ENCODE results near the gene FOXJ3. TPM values are rescaled to one million over a fixed set of nuclear protein-coding genes. Genes with fewer than 3 reads are reported as not detected.

FOXJ3 gene
- total RNA-seq, 3 donors from 2014 or later: 47.0 to 57.3 (median 53.4) TPM

DNA sequence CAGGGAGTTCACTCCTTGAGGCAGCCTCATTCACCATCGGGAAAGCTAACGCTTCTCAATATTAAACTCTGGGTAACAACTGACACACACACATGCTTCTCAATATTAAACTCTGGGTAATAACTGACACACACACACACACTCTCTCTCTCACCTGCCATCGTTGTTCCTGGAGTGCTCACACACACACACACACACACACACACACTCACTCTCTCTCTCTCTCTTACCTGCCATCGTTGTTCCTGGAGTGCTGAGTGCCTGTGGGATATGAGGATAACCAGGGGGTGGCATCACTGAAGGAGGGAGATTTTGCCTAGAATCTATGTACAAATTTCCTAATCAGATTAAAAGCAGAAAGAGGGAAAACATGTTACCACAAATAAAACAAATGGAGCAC lies 153.3 kb downstream of the FOXJ3 start:
- intact Hi-C loops (cut with DNase I, micrococcal nuclease): no loop called here
- no peaks in the 10 kb centered on the region for H3K4me1 ChIP-seq (ENCODE audit: low read depth)
- no peaks in the 10 kb centered on the region for H3K36me3 ChIP-seq (ENCODE audit: low read depth)
- no peak for ATAC-seq
- TF ChIP-seq, protein P1, sequence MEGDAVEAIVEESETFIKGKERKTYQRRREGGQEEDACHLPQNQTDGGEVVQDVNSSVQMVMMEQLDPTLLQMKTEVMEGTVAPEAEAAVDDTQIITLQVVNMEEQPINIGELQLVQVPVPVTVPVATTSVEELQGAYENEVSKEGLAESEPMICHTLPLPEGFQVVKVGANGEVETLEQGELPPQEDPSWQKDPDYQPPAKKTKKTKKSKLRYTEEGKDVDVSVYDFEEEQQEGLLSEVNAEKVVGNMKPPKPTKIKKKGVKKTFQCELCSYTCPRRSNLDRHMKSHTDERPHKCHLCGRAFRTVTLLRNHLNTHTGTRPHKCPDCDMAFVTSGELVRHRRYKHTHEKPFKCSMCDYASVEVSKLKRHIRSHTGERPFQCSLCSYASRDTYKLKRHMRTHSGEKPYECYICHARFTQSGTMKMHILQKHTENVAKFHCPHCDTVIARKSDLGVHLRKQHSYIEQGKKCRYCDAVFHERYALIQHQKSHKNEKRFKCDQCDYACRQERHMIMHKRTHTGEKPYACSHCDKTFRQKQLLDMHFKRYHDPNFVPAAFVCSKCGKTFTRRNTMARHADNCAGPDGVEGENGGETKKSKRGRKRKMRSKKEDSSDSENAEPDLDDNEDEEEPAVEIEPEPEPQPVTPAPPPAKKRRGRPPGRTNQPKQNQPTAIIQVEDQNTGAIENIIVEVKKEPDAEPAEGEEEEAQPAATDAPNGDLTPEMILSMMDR (IDR thresholded peaks at IDR 0.05): no peak
- H3K4me3 ChIP-seq: no peak overlapping the region
- DNase-seq: no peak
- H3K9me3 ChIP-seq: no peaks in the 10 kb centered on the region

DNA sequence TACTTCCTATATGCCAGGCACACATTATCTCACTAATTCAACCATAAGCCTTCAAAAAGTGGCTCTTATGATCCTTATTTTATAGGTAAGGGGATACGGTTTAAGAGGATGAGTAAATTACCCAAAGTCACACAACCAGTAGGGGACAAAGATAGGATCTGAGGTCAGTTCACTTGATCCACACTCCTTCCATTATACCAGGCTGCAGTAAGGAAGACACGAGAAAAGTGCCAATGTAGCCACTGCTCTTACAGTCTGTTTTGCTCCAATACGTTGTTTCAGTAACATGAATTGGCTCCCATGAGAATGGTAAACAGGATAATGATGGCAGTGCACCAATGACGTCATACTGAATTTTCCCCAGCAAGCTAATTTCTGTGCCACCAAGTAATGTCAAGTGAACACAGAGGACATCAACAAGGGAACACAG lies 155.1 kb downstream of the FOXJ3 start:
- TF ChIP-seq, protein P1 (IDR thresholded peaks at IDR 0.05): no peak
- intact Hi-C loops (cut with DNase I, micrococcal nuclease): no loop called here
- H3K4me1 ChIP-seq (ENCODE audit: low read depth): no peaks in the 10 kb centered on the region
- DNase-seq (no peak), ATAC-seq (no peak)
- no peaks in the 10 kb centered on the region for H3K9me3 ChIP-seq
- H3K4me3 ChIP-seq: no peak overlapping the region
- H3K36me3 ChIP-seq (ENCODE audit: low read depth): no peaks in the 10 kb centered on the region

DNA sequence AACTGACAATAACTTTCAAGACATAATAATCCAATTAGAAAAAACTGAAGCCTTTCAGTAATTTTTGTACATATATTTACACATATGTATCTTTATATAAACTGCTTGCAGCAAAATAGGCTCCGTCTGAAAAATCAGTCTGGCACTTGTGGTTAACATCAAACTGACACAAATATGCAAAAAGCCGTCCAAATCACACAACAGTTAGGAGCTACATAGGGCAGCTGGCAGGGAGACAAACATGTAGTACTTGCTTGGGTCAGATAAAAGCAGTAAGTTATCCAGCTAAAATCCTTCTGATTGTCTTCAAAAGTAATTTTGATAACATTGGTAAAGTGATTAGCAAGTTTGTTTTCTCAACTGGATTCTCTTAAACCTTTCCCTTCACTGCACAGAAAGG lies 155.8 kb downstream of the FOXJ3 start:
- H3K4me3 ChIP-seq: no peak overlapping the region
- H3K36me3 ChIP-seq (ENCODE audit: low read depth): no peaks in the 10 kb centered on the region
- TF ChIP-seq, protein P1 (IDR thresholded peaks at IDR 0.05): no peak
- intact Hi-C loops (cut with DNase I, micrococcal nuclease): no loop called here
- DNase-seq (no peak), ATAC-seq (no peak)
- H3K4me1 ChIP-seq (ENCODE audit: low read depth): no peaks in the 10 kb centered on the region
- no peaks in the 10 kb centered on the region for H3K9me3 ChIP-seq

DNA sequence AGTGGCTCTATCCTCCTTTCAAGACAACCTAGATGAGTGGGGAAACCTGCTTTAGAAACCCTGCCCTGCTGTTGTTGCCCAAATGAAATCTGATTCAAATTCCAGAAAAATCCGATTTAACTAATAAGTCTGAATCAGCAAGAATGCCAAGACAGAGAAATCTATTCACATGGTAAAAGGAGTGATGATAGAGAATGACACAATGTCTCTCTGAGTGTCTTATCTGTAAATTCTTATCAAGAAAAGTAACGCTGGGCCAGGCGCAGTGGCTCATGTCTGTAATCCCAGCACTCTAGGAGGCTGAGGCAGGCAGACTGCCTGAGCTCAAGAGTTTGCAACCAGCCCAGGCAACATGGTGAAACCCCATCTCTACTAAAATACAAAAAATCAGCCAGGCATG lies 156.8 kb downstream of the FOXJ3 start:
- H3K9me3 ChIP-seq: no peaks in the 10 kb centered on the region
- no peaks in the 10 kb centered on the region for H3K36me3 ChIP-seq (ENCODE audit: low read depth)
- H3K4me1 ChIP-seq (ENCODE audit: low read depth): no peaks in the 10 kb centered on the region
- TF ChIP-seq, protein P1 (IDR thresholded peaks at IDR 0.05): no peak
- intact Hi-C loops (cut with DNase I, micrococcal nuclease): no loop called here
- DNase-seq: no peak
- no peak overlapping the region for H3K4me3 ChIP-seq
- no peak for ATAC-seq

DNA sequence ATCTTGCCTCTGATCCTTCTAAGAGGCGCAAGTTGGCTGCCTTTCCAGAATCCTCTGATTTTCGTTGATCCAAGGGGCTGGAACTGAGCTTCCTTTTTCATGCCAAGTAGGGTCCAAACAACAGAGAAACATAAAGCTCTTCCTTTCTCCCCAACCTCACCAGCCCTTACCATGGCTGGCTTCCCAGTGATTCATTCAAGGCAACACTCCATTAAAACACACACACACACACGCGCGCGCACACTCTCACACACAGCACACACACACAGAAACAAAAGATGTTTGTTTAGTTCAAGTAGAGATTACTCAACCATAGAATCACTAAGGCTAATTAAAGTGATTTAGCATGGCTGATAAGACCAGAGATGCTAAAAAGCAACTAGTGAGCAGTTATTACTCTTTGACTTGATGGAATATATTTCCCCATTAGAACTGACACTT lies 157.5 kb downstream of the FOXJ3 start:
- Histone ChIP-seq H3K4me1 (ENCODE audit: low read depth) (peaks cover 6% of the 10 kb centered on the region), H3K9me3 (no peaks in the 10 kb centered on the region), H3K36me3 (ENCODE audit: low read depth) (no peaks in the 10 kb centered on the region), H3K4me3 (no peak overlapping the region)
- DNase-seq (peak in 2 of 3 donors; percentile 48 to 52), ATAC-seq (no peak)
- TF ChIP-seq, protein P1 (IDR thresholded peaks at IDR 0.05): no peak
- intact Hi-C loops (cut with DNase I, micrococcal nuclease): no loop called here

All from mucosa of descending colon (tissue), 3 donors.